ENCODE measurements around the gene RGMB. TPM values are rescaled to one million over a fixed set of nuclear protein-coding genes. Genes with fewer than 3 reads are reported as not detected.
A peak's percentile ranks its signal among the peaks of the same experiment; 100 is the strongest.

RGMB gene
- polyA plus RNA-seq, 1 donor from 2014 or later = 58.4 TPM

DNA sequence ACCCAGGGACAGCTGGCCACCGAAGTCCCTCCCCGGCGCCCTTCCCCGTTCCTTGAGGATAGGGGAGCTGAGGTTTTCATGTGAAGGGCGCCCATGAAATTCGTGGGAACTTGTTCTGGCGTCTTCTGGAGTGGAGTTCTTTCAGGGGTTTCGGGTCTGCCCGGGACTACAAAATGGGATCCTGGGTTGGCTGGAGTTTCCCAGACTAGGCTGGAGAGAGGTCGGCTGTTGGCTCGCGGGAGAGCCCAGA lies 3.6 kb upstream of the RGMB start:
- Histone ChIP-seq H3K9me2 (ENCODE audit: insufficient read depth, low read length) (no peaks in the 10 kb centered on the region), H3K36me3 (ENCODE audit: insufficient read depth, low read length) (no peaks in the 10 kb centered on the region), H3K27ac (ENCODE audit: low read length) (peak overlapping the region; percentile 73), H4K20me1 (ENCODE audit: insufficient read depth) (peaks cover 9% of the 10 kb centered on the region), H3K79me2 (replicated peaks; ENCODE audit: insufficient read depth, low read length) (peaks cover 23% of the 10 kb centered on the region), H3K9me3 (ENCODE audit: low read length) (no peaks in the 10 kb centered on the region), H3F3A (ENCODE audit: insufficient read depth, low read length, poor library complexity, severe bottlenecking) (peaks cover 9% of the 10 kb centered on the region), H3K4me3 (ENCODE audit: low read length) (peak overlapping the region; percentile 90), H3K9ac (ENCODE audit: low read length) (peak overlapping the region; percentile 78), H2AFZ (ENCODE audit: low read depth, low read length) (peak overlapping the region; percentile 61), H3K4me2 (ENCODE audit: low read length) (peak overlapping the region; percentile 87), H3K27me3 (ENCODE audit: insufficient read depth, low read depth, low read length) (no peaks in the 10 kb centered on the region)
- no peak for TF ChIP-seq RAD21 (conservative IDR thresholded peaks at IDR 0.05)
- TF ChIP-seq TAF1 (IDR thresholded peaks at IDR 0.05; ENCODE audit: low read depth) = no peak
- TF ChIP-seq, protein P1, sequence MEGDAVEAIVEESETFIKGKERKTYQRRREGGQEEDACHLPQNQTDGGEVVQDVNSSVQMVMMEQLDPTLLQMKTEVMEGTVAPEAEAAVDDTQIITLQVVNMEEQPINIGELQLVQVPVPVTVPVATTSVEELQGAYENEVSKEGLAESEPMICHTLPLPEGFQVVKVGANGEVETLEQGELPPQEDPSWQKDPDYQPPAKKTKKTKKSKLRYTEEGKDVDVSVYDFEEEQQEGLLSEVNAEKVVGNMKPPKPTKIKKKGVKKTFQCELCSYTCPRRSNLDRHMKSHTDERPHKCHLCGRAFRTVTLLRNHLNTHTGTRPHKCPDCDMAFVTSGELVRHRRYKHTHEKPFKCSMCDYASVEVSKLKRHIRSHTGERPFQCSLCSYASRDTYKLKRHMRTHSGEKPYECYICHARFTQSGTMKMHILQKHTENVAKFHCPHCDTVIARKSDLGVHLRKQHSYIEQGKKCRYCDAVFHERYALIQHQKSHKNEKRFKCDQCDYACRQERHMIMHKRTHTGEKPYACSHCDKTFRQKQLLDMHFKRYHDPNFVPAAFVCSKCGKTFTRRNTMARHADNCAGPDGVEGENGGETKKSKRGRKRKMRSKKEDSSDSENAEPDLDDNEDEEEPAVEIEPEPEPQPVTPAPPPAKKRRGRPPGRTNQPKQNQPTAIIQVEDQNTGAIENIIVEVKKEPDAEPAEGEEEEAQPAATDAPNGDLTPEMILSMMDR (IDR thresholded peaks at IDR 0.05; ENCODE audit: poor library complexity, severe bottlenecking) = no peak
- no peak for TF ChIP-seq EZH2 (IDR thresholded peaks at IDR 0.05; ENCODE audit: borderline replicate concordance, insufficient read depth, low read length, poor library complexity, severe bottlenecking)
- TF ChIP-seq, protein P2, sequence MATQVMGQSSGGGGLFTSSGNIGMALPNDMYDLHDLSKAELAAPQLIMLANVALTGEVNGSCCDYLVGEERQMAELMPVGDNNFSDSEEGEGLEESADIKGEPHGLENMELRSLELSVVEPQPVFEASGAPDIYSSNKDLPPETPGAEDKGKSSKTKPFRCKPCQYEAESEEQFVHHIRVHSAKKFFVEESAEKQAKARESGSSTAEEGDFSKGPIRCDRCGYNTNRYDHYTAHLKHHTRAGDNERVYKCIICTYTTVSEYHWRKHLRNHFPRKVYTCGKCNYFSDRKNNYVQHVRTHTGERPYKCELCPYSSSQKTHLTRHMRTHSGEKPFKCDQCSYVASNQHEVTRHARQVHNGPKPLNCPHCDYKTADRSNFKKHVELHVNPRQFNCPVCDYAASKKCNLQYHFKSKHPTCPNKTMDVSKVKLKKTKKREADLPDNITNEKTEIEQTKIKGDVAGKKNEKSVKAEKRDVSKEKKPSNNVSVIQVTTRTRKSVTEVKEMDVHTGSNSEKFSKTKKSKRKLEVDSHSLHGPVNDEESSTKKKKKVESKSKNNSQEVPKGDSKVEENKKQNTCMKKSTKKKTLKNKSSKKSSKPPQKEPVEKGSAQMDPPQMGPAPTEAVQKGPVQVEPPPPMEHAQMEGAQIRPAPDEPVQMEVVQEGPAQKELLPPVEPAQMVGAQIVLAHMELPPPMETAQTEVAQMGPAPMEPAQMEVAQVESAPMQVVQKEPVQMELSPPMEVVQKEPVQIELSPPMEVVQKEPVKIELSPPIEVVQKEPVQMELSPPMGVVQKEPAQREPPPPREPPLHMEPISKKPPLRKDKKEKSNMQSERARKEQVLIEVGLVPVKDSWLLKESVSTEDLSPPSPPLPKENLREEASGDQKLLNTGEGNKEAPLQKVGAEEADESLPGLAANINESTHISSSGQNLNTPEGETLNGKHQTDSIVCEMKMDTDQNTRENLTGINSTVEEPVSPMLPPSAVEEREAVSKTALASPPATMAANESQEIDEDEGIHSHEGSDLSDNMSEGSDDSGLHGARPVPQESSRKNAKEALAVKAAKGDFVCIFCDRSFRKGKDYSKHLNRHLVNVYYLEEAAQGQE (IDR thresholded peaks at IDR 0.05; ENCODE audit: borderline replicate concordance) = no peak
- no peak for TF ChIP-seq MXI1 (conservative IDR thresholded peaks at IDR 0.05; ENCODE audit: poor library complexity, severe bottlenecking)
- TF ChIP-seq SMC3 (conservative IDR thresholded peaks at IDR 0.05; ENCODE audit: poor library complexity) = no peak
- TF ChIP-seq POLR2AphosphoS5 (IDR thresholded peaks at IDR 0.05) = no peak
- no peak for TF ChIP-seq EP300 (conservative IDR thresholded peaks at IDR 0.05; ENCODE audit: poor library complexity, severe bottlenecking)

DNA sequence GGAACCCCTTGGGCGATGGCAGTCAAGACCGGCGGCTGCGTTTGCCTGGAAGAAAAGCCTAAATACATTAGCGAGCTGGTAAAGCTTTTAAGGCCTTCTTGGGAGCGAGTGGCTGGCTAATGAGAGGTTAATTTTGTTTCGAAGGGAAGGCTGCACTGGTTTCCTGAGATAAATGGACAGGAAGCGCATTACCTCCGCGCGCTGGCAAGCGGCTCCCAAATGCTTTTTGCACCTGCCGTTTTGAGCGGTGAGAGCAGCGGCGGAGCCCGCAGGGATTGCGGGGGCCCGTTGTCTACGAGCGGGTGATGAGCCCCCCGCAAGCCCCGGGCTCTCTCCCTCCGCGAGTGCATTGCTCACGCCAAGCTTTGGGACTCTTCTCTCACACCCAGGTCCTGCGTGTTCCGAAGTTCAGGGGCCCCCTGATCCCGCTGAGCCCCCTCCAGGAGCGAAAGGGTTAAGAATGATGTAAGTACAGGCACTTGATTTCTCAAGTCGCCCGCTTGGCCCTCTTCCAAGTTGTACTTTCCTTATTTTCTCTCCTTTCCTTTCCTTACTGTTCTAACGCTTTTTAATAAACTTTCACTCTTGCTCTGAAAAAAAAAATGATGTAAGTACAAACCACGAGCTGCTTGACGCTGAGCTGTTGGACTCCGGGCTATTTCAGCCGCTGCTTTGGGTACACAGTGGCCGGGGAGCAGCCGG lies 3.1 kb upstream of the RGMB start:
- peaks cover 9% of the 10 kb centered on the region for H3F3A ChIP-seq (ENCODE audit: insufficient read depth, low read length, poor library complexity, severe bottlenecking)
- no peaks in the 10 kb centered on the region for H3K9me3 ChIP-seq (ENCODE audit: low read length)
- peaks cover 14% of the 10 kb centered on the region for H4K20me1 ChIP-seq (ENCODE audit: insufficient read depth)
- no peaks in the 10 kb centered on the region for H3K36me3 ChIP-seq (ENCODE audit: insufficient read depth, low read length)
- H3K9me2 ChIP-seq (ENCODE audit: insufficient read depth, low read length) = no peaks in the 10 kb centered on the region
- H3K4me3 ChIP-seq (ENCODE audit: low read length) = peak overlapping the region; percentile 90
- TF ChIP-seq, protein P2 (IDR thresholded peaks at IDR 0.05; ENCODE audit: borderline replicate concordance) = no peak
- H3K4me2 ChIP-seq (ENCODE audit: low read length) = peak overlapping the region; percentile 87
- no peaks in the 10 kb centered on the region for H3K27me3 ChIP-seq (ENCODE audit: insufficient read depth, low read depth, low read length)
- peak overlapping the region; percentile 61 for H2AFZ ChIP-seq (ENCODE audit: low read depth, low read length)
- H3K9ac ChIP-seq (ENCODE audit: low read length) = peak overlapping the region; percentile 78
- H3K79me2 ChIP-seq (replicated peaks; ENCODE audit: insufficient read depth, low read length) = peaks cover 28% of the 10 kb centered on the region
- H3K27ac ChIP-seq (ENCODE audit: low read length) = peak overlapping the region; percentile 73
